NCI-H510A (cell line): ENCODE data around the gene TEKT4.
"Not testable (repeated sequence)": the region's sequence is repeated elsewhere in the genome, so short reads cannot be mapped to it uniquely, and the experiment has no call there.

Experiments
- DNase-seq: peaks from one replicate; lab custom pipeline; 2025; lab: John Stamatoyannopoulos, UW

Gene TEKT4

DNA sequence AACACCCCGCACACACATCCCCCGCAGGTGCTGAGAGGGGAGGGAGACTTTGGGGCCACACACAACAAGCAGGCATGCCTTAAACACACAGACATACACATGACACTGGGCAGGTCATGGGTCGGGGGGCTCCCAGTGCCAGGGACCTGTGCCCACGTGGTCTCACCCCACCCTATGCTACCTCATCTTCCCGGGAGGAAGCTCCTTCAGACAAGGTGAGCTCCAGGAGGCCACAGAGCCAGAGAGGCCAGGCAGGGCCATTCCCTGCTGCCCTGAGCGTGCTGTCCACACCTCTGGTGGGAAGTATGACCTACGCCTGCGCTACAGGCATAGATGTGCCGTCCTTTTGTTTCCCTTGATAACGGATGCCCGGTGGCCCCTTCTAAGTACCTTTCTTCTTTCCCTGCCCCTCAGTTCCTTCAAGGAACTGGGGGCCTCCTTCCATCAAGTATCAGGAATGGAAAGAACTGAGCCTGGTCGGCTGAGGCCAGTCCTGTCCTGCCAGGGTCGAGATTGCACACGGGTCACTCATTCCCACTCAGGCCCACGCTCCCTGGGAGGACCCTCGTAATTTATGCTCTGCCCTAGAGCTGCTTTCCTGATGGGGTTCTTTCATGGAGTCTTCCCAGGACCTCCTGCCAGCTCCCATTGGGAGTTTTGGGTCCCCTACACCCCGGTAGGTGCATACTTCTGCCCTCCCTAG lies 4.7 kb downstream of the TEKT4 start:
- DNase-seq: no peak

DNA sequence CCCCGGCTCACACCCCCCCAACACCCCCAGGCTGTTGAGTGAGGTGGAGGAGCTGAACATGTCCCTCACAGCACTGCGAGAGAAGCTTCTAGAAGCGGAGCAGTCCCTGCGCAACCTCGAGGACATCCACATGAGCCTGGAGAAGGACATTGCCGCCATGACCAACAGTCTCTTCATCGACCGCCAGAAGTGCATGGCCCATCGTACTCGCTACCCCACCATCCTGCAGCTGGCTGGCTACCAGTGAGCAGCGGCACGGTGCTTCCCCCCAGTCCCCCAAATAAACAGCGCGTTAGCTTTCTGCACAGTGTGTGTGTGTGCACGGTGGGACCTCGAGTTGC lies 5.3 kb downstream of the TEKT4 start:
- DNase-seq: no peak

DNA sequence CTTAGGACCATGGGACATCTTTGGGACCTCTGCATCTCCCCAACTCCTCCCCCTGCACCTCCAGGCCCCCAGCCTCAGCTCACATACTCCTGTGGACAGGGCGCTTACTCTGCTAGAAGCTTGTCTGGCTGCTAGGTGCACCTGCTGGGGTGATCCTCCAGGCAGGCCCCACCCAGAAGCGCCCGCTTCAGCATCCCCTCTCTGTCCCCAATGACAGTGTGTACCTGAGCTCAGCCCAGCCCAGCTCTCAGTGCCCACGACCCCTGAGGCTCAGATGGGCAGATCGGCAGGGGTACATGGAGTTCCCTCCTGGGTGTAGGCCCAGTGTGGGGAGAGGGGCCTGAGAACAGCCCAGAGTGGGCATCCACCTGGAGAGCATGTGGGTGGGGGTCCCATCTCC lies 5.9 kb downstream of the TEKT4 start:
- DNase-seq: no peak

DNA sequence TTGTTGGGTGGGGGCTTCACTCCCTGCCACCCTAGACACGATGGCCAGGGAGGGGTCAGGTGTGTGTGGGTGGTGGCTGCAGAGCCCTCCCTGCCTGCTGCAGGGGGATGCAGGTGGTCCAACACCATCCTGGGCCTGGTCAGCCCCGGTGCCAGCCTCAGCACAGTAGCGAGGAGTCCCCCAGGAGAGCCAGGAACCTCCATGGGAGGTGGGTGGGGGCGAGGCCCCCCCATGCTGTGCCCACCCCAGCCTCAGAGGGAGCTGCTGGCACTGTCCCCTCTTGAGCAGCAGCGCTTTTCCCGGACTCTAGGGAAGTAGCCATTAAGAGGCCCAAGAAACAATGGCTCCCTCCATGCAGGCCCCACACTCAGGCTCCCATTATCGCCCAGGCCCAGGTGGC lies 7.3 kb downstream of the TEKT4 start:
- not testable (repeated sequence) for DNase-seq

DNA sequence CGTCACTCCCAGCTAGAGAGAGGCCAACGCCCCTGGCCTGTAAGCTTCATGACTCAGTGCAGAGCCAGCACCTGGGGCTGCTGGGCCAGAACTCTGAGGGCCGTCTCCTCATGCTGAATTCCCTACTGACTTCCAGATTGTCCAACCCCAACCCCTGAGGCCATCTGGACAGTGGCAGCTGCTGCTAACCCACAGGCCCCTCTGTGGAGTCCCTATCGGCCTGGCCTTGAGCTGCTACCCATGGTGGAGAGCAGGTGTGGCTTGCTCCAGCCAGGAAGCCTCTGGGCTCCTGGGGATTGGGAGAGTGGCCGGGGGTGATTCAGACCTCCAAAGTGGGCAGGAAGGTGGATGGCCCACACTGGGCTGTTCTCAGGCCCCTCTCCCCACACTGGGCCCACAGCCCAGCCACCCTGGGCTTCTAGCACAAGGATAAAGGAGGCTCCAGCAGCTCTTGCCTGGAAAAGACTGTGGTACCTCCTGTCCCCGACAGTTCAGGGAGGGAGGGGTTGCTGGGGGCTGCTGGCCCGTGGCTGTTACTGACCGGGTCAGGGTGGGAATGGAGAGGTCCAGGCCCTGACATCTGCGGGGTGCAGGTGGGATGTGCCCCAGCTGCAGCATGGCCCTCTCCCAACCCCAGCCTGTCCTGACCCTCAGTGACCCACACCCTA lies 8.2 kb downstream of the TEKT4 start:
- DNase-seq: no peak

DNA sequence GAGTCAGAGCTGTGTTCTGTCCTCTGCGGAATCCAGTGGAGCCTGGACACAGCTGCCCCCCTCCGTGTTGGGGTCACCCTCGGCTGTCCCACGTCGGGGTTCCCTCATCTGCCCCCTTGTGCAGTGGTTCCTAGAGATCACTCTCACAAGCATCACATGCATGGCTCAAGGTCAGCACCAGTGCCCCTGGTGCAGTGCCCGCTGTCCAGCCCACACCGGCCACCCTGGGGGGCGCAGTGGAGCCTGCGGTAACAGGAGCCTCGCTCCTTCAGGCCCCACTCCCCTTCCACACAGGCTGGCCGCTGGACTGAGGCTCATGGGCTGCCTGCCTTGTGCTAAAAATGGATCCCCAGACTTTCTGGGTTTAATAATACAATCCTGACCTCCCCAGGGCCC lies 8.8 kb downstream of the TEKT4 start:
- no peak for DNase-seq

DNA sequence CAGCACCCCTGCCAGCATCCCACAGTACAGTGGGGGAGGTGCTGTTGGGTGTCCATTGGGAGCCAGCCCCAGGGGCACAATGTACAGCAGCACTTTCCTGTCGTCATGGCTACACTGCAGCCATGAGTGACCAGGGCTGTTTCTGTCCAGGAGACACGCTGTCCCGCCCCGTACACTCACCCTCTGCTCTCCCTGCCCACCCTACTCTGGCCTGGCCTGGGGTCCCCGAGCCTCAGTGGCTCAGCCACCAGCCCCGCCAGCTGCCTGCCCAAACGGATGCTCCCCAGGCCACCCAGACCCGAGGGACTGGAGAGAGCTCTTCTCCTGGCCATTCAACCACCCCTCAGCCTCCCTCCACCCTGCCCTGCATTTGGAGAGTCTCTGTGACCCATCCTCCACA lies 9.3 kb downstream of the TEKT4 start:
- DNase-seq: no peak

DNA sequence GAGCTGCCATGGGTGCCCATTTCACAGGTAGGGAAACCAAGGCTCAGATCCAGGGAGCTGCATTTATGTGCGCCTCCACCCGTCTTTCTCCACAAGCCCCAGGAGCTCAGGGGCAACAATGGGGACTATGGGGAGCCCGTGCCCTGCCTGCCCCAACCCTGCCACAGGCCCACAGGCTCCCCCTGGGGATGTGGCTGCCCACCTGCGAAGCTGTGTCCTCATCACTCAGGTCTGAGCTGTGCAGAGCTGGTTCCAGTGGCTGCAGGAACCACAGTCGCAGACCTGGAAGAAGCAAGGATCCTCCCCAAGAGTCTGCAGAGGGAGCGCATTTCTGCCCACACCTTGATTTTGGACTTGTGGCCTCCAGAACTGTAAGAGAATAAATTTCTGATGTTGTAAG lies 9.8 kb downstream of the TEKT4 start:
- no peak for DNase-seq

DNA sequence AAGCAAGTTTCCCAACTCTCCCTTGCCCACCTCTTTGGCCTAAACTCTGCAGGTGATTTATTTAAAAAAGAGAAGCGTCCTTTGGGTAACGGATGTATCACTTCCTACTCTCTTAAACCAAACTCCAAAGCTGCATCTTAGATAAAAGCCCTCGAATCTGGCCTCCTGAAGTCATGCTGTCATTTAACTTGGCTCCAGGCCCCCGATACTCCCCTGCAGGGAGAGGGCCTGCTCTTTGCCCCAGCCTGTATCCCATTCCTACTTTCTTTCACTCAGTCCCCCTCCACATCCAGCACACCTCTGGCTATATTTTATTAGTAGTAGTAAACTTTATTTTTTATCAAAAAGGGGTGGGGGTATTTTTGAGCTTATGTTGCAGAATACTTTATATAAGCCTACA lies 19.0 kb downstream of the TEKT4 start:
- no peak for DNase-seq

DNA sequence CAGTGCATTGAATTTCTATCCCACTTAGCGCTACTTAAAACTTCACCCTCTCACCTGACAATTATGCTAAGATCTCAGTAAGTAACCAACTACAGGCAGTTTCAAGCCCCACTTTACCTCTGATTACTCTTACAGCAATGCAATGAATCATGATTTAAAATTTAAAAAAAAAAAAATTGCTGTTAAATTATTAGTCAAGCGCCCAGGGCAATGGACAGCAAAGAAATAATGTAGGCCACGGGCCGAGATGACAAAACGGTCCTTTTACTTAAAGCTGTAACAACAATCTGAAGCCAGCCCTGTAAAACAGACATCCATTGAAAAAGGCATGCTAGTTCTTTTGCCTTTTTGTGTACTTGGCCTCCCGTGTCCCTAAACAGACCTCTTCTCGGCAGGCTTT lies 24.0 kb downstream of the TEKT4 start:
- DNase-seq: not testable (repeated sequence)

DNA sequence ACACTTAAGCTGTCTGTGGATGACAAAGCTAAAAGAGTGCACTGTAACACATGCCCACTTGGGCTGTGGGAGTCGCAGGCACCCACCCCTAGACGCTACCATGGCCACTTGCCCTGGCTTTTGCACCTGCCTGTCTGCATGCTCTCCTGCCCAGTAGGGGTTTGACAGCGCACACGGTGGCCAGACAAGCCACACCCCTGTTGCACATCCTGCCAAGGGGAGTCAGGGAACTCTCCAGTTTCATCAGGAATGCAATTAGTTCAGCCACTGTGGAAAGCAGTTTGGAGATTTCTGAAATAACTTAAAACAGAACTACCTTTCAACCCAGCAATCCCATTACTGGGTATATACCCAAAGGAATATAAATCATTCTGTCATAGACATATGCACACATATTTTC lies 35.7 kb downstream of the TEKT4 start:
- not testable (repeated sequence) for DNase-seq

DNA sequence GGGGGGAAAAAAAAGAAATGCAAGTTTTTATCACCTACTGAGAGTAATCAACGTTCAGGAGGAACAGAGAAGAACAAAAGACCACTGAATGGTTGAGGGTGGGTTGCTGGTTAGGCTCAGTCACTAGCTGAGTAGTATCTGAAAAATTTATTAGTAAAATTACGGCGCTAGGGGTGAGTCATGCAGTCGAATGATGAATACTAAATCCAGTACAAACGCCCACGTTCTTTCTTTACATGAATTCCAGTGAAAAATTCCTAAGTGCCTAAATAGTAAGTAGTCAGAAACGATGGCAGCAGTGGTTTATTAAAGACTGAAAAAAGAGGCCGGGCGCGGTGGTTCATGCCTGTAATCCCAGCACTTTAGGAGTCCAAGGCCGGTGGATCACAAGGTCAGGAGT lies 52.0 kb downstream of the TEKT4 start:
- no peak for DNase-seq

DNA sequence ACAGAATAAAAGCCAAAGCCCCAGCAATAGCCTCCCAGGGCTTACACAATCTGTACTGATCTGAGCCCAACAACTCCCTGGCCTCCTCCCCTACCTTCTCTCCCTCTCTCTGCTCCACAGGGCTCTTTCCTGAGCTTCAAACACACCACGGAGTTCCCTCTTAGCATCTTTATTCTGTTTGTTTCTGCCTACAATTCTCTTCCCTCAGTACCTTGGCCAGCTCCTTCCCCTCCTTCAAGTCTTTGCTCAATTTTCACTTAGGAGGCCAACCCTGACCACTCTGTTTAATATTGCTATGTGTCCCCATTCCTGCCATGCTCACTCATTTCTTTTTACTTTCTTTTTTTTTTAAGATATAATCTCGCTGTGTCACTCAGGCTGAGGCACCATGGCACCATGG lies 53.8 kb downstream of the TEKT4 start:
- not testable (repeated sequence) for DNase-seq
